ENCODE data around the gene DNAJC18.

DNAJC18 gene

GRCh38 chr5:139473565-139473964 is 34.2 kb upstream of the DNAJC18 start:
- no peak overlapping the region for H3K27ac ChIP-seq (ENCODE audit: low read depth, low read length)
- H3K9ac ChIP-seq (ENCODE audit: low read length) = no peak overlapping the region
- H3K27me3 ChIP-seq (ENCODE audit: control insufficient read depth, insufficient read depth, low read length) = peaks cover 4% of the 10 kb centered on the region
- H3K4me1 ChIP-seq (ENCODE audit: control insufficient read depth, insufficient read depth, low read length) = no peaks in the 10 kb centered on the region
- H3K4me3 ChIP-seq (ENCODE audit: low read length) = no peak overlapping the region
- no peaks in the 10 kb centered on the region for H3K36me3 ChIP-seq (ENCODE audit: control insufficient read depth, insufficient read depth, low read length)

- H3K4me1 ChIP-seq (ENCODE audit: control insufficient read depth, insufficient read depth, low read length) = no peaks in the 10 kb centered on the region
- no peak overlapping the region for H3K4me3 ChIP-seq (ENCODE audit: low read length)
- H3K27me3 ChIP-seq (ENCODE audit: control insufficient read depth, insufficient read depth, low read length) = peaks cover 4% of the 10 kb centered on the region
- no peak overlapping the region for H3K9ac ChIP-seq (ENCODE audit: low read length)
- no peak overlapping the region for H3K27ac ChIP-seq (ENCODE audit: low read depth, low read length)
- no peaks in the 10 kb centered on the region for H3K36me3 ChIP-seq (ENCODE audit: control insufficient read depth, insufficient read depth, low read length)
Observed at GRCh38 chr5:139473105-139473504, 33.8 kb upstream of the DNAJC18 start.

- no peaks in the 10 kb centered on the region for H3K36me3 ChIP-seq (ENCODE audit: control insufficient read depth, insufficient read depth, low read length)
- peaks cover 4% of the 10 kb centered on the region for H3K27me3 ChIP-seq (ENCODE audit: control insufficient read depth, insufficient read depth, low read length)
- H3K4me1 ChIP-seq (ENCODE audit: control insufficient read depth, insufficient read depth, low read length) = no peaks in the 10 kb centered on the region
- H3K27ac ChIP-seq (ENCODE audit: low read depth, low read length) = no peak overlapping the region
- no peak overlapping the region for H3K9ac ChIP-seq (ENCODE audit: low read length)
- H3K4me3 ChIP-seq (ENCODE audit: low read length) = no peak overlapping the region
Observed at GRCh38 chr5:139472386-139473030, 33.2 kb upstream of the DNAJC18 start.

GRCh38 chr5:139470821-139471300 is 31.5 kb upstream of the DNAJC18 start, which contains the start of gene SMIM33:
Gene SMIM33 (plus strand): TSS chr5:139471004. CDS start chr5:139471122, 118 bp downstream.
- no peaks in the 10 kb centered on the region for H3K36me3 ChIP-seq (ENCODE audit: control insufficient read depth, insufficient read depth, low read length)
- H3K4me3 ChIP-seq (ENCODE audit: low read length) = peak within 1 kb of the TSS; percentile 61
- peak within 1 kb of the TSS; percentile 22 for H3K9ac ChIP-seq (ENCODE audit: low read length)
- H3K27ac ChIP-seq (ENCODE audit: low read depth, low read length) = no peak within 1 kb of the TSS
- peaks cover 4% of the 10 kb centered on the region for H3K27me3 ChIP-seq (ENCODE audit: control insufficient read depth, insufficient read depth, low read length)
- no peaks in the 10 kb centered on the region for H3K4me1 ChIP-seq (ENCODE audit: control insufficient read depth, insufficient read depth, low read length)

GRCh38 chr5:139468421-139468931 is 29.2 kb upstream of the DNAJC18 start:
- H3K9ac ChIP-seq (ENCODE audit: low read length) = no peak overlapping the region
- H3K27me3 ChIP-seq (ENCODE audit: control insufficient read depth, insufficient read depth, low read length) = no peaks in the 10 kb centered on the region
- no peak overlapping the region for H3K27ac ChIP-seq (ENCODE audit: low read depth, low read length)
- no peaks in the 10 kb centered on the region for H3K36me3 ChIP-seq (ENCODE audit: control insufficient read depth, insufficient read depth, low read length)
- no peak overlapping the region for H3K4me3 ChIP-seq (ENCODE audit: low read length)
- H3K4me1 ChIP-seq (ENCODE audit: control insufficient read depth, insufficient read depth, low read length) = no peaks in the 10 kb centered on the region

- no peak within 1 kb of the TSS for H3K27ac ChIP-seq (ENCODE audit: low read depth, low read length)
- H3K4me1 ChIP-seq (ENCODE audit: control insufficient read depth, insufficient read depth, low read length) = no peaks in the 10 kb centered on the region
- H3K27me3 ChIP-seq (ENCODE audit: control insufficient read depth, insufficient read depth, low read length) = no peaks in the 10 kb centered on the region
- no peaks in the 10 kb centered on the region for H3K36me3 ChIP-seq (ENCODE audit: control insufficient read depth, insufficient read depth, low read length)
- peak within 1 kb of the TSS; percentile 46 for H3K4me3 ChIP-seq (ENCODE audit: low read length)
- no peak within 1 kb of the TSS for H3K9ac ChIP-seq (ENCODE audit: low read length)
Observed at GRCh38 chr5:139462586-139463276, 23.4 kb upstream of the DNAJC18 start, which contains the start of gene ECSCR. Gene ECSCR (minus strand): TSS chr5:139462743. CDS start chr5:139462670, 73 bp downstream.

GRCh38 chr5:139461698-139462097 is 22.4 kb upstream of the DNAJC18 start:
- H3K4me1 ChIP-seq (ENCODE audit: control insufficient read depth, insufficient read depth, low read length) = no peaks in the 10 kb centered on the region
- H3K9ac ChIP-seq (ENCODE audit: low read length) = no peak overlapping the region
- no peak overlapping the region for H3K27ac ChIP-seq (ENCODE audit: low read depth, low read length)

GRCh38 chr5:139461176-139461575 is 21.9 kb upstream of the DNAJC18 start:
- H3K4me1 ChIP-seq (ENCODE audit: control insufficient read depth, insufficient read depth, low read length) = no peaks in the 10 kb centered on the region
- H3K27me3 ChIP-seq (ENCODE audit: control insufficient read depth, insufficient read depth, low read length) = no peaks in the 10 kb centered on the region
- no peak overlapping the region for H3K27ac ChIP-seq (ENCODE audit: low read depth, low read length)
- H3K4me3 ChIP-seq (ENCODE audit: low read length) = no peak overlapping the region
- no peaks in the 10 kb centered on the region for H3K36me3 ChIP-seq (ENCODE audit: control insufficient read depth, insufficient read depth, low read length)
- no peak overlapping the region for H3K9ac ChIP-seq (ENCODE audit: low read length)

More at GRCh38 chr5:139461698-139462097, 22.4 kb upstream of the DNAJC18 start:
- Histone ChIP-seq H3K27me3 (ENCODE audit: control insufficient read depth, insufficient read depth, low read length) (no peaks in the 10 kb centered on the region), H3K36me3 (ENCODE audit: control insufficient read depth, insufficient read depth, low read length) (no peaks in the 10 kb centered on the region), H3K4me3 (ENCODE audit: low read length) (no peak overlapping the region)

- Histone ChIP-seq H3K36me3 (ENCODE audit: control insufficient read depth, insufficient read depth, low read length) (no peaks in the 10 kb centered on the region), H3K9ac (ENCODE audit: low read length) (no peak overlapping the region), H3K27ac (ENCODE audit: low read depth, low read length) (no peak overlapping the region), H3K27me3 (ENCODE audit: control insufficient read depth, insufficient read depth, low read length) (no peaks in the 10 kb centered on the region), H3K4me3 (ENCODE audit: low read length) (no peak overlapping the region), H3K4me1 (ENCODE audit: control insufficient read depth, insufficient read depth, low read length) (no peaks in the 10 kb centered on the region)
Observed at GRCh38 chr5:139460455-139460854, 21.1 kb upstream of the DNAJC18 start.

GRCh38 chr5:139459451-139459934 is 20.2 kb upstream of the DNAJC18 start:
- no peaks in the 10 kb centered on the region for H3K27me3 ChIP-seq (ENCODE audit: control insufficient read depth, insufficient read depth, low read length)
- no peak overlapping the region for H3K4me3 ChIP-seq (ENCODE audit: low read length)
- H3K36me3 ChIP-seq (ENCODE audit: control insufficient read depth, insufficient read depth, low read length) = no peaks in the 10 kb centered on the region
- no peak overlapping the region for H3K27ac ChIP-seq (ENCODE audit: low read depth, low read length)
- no peaks in the 10 kb centered on the region for H3K4me1 ChIP-seq (ENCODE audit: control insufficient read depth, insufficient read depth, low read length)
- H3K9ac ChIP-seq (ENCODE audit: low read length) = no peak overlapping the region

- Histone ChIP-seq H3K27ac (ENCODE audit: low read depth, low read length) (no peak overlapping the region), H3K27me3 (ENCODE audit: control insufficient read depth, insufficient read depth, low read length) (no peaks in the 10 kb centered on the region), H3K36me3 (ENCODE audit: control insufficient read depth, insufficient read depth, low read length) (no peaks in the 10 kb centered on the region), H3K4me1 (ENCODE audit: control insufficient read depth, insufficient read depth, low read length) (no peaks in the 10 kb centered on the region), H3K4me3 (ENCODE audit: low read length) (no peak overlapping the region), H3K9ac (ENCODE audit: low read length) (no peak overlapping the region)
Observed at GRCh38 chr5:139458580-139459407, 19.5 kb upstream of the DNAJC18 start.
